GM12864 (cell line): Measurements from ENCODE around the gene RCC2.

Experiments
- DNase-seq: peaks from one replicate; pipeline ENCODE4 v3.0.0-alpha.2; 2011; ENCODE audit warnings: low read depth
- H3K4me3 ChIP-seq: 2 replicates; pipeline ENCODE4 v1.5.1; 2011; ENCODE audit warnings: mild to moderate bottlenecking, low read depth, low read length, control low read depth
- TF ChIP-seq, protein P1 (sequence below): IDR thresholded peaks from 2 replicates; pipeline ENCODE4 v1.5.1; 2011; ENCODE audit warnings: low read depth, mild to moderate bottlenecking, moderate library complexity, low read length, control low read depth, inconsistent platforms; ENCODE audit errors: missing control alignments

Gene RCC2

DNA sequence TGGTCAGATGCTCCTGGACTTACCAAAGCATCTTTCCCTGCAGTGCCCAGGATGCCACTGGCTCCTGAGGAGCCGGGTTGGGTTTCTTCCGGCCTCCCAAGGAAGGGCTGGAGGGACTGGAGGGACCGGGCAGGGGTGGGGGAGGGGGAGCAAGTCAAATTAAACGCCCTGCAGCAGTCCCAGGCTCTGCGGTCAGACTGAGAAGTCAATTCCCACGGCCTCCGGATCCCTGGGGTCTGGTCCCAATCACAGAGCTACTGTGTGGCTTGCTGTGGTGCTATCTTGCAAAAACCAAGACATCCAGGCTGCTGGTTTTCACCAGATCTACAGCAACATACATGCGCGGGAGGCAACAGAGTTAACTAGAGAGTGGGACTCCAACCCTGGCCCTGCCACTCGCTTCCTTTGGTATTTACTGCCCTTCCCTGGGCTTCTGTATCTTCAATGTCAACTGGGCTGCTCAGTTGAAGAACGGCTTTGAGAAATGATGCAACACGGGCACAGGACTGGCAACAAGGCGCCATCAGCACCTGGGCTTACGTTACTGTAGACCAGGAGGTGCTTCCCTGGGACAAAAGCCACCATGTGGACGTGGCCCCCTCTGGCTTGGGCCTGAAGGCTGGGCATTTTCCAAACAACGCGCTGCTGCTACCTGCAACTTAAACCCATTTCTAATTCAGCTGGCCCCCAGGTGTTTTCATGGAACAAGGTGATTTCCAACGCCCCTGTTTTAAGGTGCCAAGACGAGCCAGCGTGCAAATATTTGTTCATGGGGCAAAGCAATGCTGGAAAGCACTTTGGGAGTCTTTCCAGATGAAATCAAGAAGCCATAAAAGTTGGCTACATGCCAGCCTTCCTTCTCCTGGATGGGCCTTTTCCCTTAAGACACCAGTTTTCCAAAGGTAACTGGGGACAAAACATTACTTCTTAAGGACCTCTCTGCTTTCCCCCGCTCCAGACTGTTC lies 11.5 kb downstream of the RCC2 start:
- TF ChIP-seq, protein P1, sequence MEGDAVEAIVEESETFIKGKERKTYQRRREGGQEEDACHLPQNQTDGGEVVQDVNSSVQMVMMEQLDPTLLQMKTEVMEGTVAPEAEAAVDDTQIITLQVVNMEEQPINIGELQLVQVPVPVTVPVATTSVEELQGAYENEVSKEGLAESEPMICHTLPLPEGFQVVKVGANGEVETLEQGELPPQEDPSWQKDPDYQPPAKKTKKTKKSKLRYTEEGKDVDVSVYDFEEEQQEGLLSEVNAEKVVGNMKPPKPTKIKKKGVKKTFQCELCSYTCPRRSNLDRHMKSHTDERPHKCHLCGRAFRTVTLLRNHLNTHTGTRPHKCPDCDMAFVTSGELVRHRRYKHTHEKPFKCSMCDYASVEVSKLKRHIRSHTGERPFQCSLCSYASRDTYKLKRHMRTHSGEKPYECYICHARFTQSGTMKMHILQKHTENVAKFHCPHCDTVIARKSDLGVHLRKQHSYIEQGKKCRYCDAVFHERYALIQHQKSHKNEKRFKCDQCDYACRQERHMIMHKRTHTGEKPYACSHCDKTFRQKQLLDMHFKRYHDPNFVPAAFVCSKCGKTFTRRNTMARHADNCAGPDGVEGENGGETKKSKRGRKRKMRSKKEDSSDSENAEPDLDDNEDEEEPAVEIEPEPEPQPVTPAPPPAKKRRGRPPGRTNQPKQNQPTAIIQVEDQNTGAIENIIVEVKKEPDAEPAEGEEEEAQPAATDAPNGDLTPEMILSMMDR: no peak
- DNase-seq: no peak
- H3K4me3 ChIP-seq: no peak overlapping the region

DNA sequence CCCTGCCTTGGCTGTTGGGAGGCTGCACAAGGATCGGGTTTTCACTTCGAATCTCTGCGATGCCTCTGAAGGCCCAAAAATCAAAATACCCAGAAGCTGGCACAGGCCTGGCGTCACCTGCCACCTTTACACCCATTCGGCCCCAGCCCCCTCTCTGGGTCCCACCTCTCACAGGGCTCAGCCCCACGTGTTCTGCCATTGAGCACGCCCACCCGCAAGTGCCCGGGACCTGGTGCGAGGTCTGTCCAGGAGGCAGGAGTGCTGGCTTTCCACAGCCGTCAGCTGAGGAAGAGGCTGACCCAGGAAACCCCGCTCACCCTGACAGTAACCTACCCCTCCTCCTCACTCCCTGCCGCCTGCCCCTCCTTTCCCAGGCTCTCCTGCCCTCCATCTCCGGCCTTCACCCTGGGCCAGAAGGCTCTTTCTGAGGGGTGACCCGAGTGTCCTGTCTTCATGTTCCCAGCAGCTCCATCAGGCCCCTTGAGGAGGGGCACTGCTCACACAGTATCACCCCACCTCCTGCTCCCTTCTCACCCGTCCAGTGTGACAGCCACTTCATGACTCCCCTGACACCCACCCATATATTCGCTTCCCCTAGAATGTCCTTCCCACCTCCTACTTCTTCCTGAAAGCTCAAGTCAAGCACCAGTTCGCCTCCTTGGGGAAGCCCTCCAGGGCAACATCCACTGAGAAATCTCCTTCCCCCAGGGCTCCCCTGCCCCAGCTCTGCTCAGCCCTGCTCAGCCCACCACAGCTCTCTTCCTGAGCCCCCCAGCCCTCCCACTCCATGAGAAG lies 13.5 kb downstream of the RCC2 start:
- TF ChIP-seq, protein P1: no peak
- no peak for DNase-seq
- no peak overlapping the region for H3K4me3 ChIP-seq

DNA sequence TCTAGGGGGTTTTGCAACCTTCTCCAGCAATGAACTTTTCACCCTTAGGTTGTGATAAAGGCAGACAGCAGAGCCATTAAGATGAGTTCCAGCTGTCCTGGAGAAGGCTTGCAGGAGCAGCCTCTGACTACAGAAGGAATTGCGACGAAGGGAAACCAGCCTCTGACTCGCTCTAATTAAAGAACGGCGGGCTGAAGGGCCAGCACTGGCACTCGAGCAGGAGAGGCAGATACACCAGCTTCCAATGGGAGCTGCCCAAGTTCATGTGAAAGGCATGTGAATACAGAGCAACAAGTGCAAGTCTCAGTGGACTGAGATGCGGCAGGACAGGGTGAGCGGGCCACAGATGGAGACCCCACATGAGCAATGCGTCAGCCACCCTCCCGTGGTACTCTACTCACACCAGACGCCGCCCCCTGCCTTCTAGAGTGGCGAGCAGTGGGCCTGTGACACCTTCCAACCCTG lies 15.7 kb downstream of the RCC2 start:
- DNase-seq: no peak
- H3K4me3 ChIP-seq: no peak overlapping the region
- TF ChIP-seq, protein P1: no peak

DNA sequence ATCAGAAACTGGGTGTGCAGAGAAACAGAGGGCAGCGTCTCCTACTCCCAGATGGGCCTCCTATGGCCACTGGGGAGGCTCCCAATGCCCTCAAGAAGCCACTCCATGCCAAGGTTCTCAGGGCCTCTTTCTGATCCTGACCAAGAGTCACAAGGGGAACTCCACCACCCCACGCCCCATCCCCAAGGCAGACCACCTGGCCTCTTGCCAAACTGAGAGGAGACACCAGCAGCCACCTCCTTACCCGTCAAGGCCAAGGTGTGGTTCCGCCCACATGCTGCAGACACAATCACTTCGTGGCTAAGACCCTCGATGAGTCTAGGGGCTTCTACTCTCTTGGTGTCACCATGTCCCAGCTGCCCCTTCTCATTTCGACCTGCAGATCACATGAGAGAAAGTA lies 17.0 kb downstream of the RCC2 start:
- no peak for DNase-seq
- H3K4me3 ChIP-seq: no peak overlapping the region
- TF ChIP-seq, protein P1: no peak

DNA sequence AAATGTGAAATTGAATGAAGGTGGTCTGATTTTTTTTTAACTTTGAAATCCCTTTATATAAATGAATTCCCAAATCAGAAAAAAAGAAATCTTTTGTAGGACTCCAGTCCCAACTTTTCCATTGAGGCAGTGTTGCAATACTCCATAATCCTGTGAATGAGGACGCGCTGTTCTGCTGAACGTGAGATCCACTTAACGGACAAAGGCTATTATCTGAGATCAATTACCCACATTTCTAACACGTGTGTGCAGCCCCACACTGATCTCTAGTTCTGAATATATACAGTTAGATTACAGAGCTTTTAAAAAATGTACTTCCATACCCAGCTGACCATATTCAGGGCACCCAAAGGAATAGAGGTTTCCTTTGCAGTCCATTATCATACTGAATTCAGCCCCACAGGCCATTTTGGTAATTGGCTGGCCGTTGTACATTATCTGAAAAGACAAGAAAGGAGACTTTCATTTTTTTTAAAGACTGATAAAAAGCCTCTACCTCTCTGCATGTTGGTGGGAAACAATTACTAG lies 19.0 kb downstream of the RCC2 start:
- TF ChIP-seq, protein P1: no peak
- H3K4me3 ChIP-seq: no peak overlapping the region
- DNase-seq: no peak

DNA sequence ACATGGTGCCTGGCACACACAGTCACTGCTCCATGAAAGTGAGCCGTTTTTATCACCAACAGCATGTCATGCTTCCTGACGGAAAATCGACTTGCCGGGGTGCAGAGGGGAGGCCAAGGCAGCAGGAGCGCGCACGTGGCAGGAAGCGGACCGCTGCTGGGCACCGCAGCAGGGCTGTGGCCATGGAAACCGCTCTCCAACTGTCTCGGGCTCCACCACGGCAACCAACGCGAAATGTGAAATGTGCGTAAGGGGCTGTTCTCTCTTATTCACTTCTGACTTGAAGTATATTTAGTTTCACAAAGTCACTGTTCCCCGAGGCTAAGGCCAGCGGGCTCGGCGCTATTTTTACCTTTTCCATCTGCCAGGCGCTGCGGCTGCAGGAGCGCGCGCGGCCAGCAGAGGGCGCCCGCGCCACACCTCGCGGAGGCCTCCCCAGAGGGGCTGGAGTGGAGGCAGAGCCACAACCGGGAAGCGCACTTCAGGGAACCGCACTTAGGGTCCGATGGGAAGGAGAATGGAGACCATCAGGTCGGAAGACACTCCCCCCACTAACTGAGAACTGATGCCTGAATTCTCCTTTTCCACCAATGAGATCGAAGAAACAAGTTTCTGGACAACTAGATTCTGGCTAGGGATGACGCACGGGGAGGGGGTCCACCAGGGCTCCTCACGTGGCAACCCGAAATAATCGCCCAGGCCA lies 19.7 kb downstream of the RCC2 start:
- DNase-seq: no peak
- no peak overlapping the region for H3K4me3 ChIP-seq
- TF ChIP-seq, protein P1: peak; percentile 98
